Measurements from ENCODE around the gene SCAMP2. TPM values are rescaled to one million over a fixed set of nuclear protein-coding genes. Genes with fewer than 3 reads are reported as not detected.

Gene SCAMP2
- total and polyA plus RNA-seq, 2 of the 13 experiments (the other 11 are each of a cell fraction or from before 2014, with no cell fraction given): 34.8 to 121 TPM

DNA sequence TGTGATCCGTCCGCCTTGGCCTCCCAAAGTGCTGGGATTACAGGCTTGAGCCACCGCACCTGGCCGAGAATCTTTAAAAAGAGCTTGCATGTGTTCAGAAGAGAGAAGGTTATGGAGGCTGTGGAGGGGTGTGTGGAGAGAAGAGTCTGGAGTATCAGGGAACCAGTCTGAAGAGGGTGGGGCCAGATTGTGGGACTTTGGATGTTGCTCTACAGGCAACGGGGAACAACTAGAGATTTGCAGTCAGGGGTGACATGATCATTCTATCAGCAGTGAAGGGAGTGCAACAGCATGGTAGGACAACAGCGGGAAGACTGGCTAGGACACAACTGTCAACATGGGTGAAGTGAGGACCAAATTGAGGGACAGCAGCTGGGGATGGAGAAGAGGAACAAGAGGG lies 8.9 kb downstream of the SCAMP2 start:
- Histone ChIP-seq H3K36me3 (replicated peaks in 1 of 2; ENCODE audit: control insufficient read depth in 1 of 2, insufficient read depth in 2 of 2, low read length in 2 of 2) (peaks cover 0 to 2% of the 10 kb centered on the region in 2 experiments; a peak in 4 of 5 replicates), H3K27me3 (ENCODE audit: control insufficient read depth in 1 of 2, insufficient read depth in 2 of 2, low read length in 2 of 2) (no peaks in the 10 kb centered on the region), H2AFZ (ENCODE audit: low read length) (no peak overlapping the region), H3K27ac (ENCODE audit: extremely low read length, insufficient read depth, low read length) (no peak overlapping the region), H3K9ac (ENCODE audit: insufficient read depth, low read depth, low read length) (no peak overlapping the region), H3K4me3 (replicated peaks in 1 of 3; ENCODE audit: insufficient read depth in 1 of 3, low read depth in 2 of 3, low read length in 3 of 3) (no peak overlapping the region), H4K20me1 (ENCODE audit: insufficient read depth, low read length) (peaks cover 10% of the 10 kb centered on the region), H3K79me2 (ENCODE audit: insufficient read depth, low read length) (peaks cover 43% of the 10 kb centered on the region), H3K4me2 (ENCODE audit: low read depth, low read length) (no peak overlapping the region), H3K9me3 (ENCODE audit: low read length) (no peaks in the 10 kb centered on the region), H3K4me1 (ENCODE audit: insufficient read depth, low read length) (peaks cover 50% of the 10 kb centered on the region)
- in situ Hi-C loops (cut with HindIII; ENCODE audit: extremely low pct_ligation_motif_present, low pct_unique_long_range_greater_than_20kb): no loop called here
- ChIA-PET POLR2A (no interaction called here), CTCF (ENCODE audit: low intra/inter-chr PET ratio, low total read pairs) (no interaction called here)
- BruUV-seq (replicated peaks): no TSS peak
- 81% methylated on average over 6 of the region's 6 CpGs for WGBS (ENCODE audit: low lambda C conversion rate)
- TF ChIP-seq ZNF713 (CRISPR knock-in tag; IDR thresholded peaks at IDR 0.05) (no peak), ZNF547 (CRISPR knock-in tag; IDR thresholded peaks at IDR 0.05) (no peak), PCBP2 (optimal IDR thresholded peaks at IDR 0.05; ENCODE audit: low read depth, low read length, poor library complexity, severe bottlenecking) (no peak), ZNF124 (CRISPR knock-in tag; IDR thresholded peaks at IDR 0.05) (no peak), NFYC (CRISPR knock-in tag; IDR thresholded peaks at IDR 0.05) (no peak), GATAD1 (CRISPR knock-in tag; IDR thresholded peaks at IDR 0.05) (no peak), RAD21 (CRISPR knock-in tag; IDR thresholded peaks at IDR 0.05) (no peak)
- TF ChIP-seq, protein P1, sequence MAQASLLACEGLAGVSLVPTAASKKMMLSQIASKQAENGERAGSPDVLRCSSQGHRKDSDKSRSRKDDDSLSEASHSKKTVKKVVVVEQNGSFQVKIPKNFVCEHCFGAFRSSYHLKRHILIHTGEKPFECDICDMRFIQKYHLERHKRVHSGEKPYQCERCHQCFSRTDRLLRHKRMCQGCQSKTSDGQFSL (CRISPR knock-in tag; IDR thresholded peaks at IDR 0.05): no peak
- TF ChIP-seq, protein P2, sequence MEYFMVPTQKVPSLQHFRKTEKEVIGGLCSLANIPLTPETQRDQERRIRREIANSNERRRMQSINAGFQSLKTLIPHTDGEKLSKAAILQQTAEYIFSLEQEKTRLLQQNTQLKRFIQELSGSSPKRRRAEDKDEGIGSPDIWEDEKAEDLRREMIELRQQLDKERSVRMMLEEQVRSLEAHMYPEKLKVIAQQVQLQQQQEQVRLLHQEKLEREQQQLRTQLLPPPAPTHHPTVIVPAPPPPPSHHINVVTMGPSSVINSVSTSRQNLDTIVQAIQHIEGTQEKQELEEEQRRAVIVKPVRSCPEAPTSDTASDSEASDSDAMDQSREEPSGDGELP (IDR thresholded peaks at IDR 0.05; ENCODE audit: borderline replicate concordance, low read depth): no peak
- TF ChIP-seq, protein P3, sequence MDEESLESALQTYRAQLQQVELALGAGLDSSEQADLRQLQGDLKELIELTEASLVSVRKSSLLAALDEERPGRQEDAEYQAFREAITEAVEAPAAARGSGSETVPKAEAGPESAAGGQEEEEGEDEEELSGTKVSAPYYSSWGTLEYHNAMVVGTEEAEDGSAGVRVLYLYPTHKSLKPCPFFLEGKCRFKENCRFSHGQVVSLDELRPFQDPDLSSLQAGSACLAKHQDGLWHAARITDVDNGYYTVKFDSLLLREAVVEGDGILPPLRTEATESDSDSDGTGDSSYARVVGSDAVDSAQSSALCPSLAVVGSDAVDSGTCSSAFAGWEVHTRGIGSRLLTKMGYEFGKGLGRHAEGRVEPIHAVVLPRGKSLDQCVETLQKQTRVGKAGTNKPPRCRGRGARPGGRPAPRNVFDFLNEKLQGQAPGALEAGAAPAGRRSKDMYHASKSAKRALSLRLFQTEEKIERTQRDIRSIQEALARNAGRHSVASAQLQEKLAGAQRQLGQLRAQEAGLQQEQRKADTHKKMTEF (CRISPR knock-in tag; IDR thresholded peaks at IDR 0.05): no peak
- FAIRE-seq: no peak
- no peak for DNase-seq (ENCODE audit: low spot score)
- ATAC-seq: no peak
- intact Hi-C loops (cut with micrococcal nuclease; ENCODE audit: unreplicated experiment): no loop called here

Measured in HepG2 (cell line).